ENCODE measurements around the gene CXCL1.
A peak's percentile ranks its signal among the peaks of the same experiment; 100 is the strongest.
"Not testable (repeated sequence)": the region's sequence is repeated elsewhere in the genome, so short reads cannot be mapped to it uniquely, and the experiment has no call there.

The CXCL1 gene

GRCh38 chr4:73895201-73896175 lies 26.3 kb downstream of the CXCL1 start:
- CTCF ChIA-PET: interaction anchor here (1.4 kb wide), 1 partner anchor 233 kb away, joined by 3 read pairs; no protein-coding TSS in a partner anchor
- no peak overlapping the region for H3K4me3 ChIP-seq (ENCODE audit: low read depth, low read length)
- POLR2A ChIA-PET: interaction anchor here (0.7 kb wide), 1 partner anchor 204 kb away, joined by 4 read pairs; no protein-coding TSS in a partner anchor
- no peak for DNase-seq (ENCODE audit: low read depth, low spot score)
- no peak for TF ChIP-seq CTCF (IDR thresholded peaks at IDR 0.05; ENCODE audit: insufficient read depth, low read length, missing control alignments)

- CTCF ChIA-PET: interaction anchor here (0.9 to 1.0 kb wide), 2 partner anchors 21 to 167 kb away, joined by 3 read pairs; no protein-coding TSS in a partner anchor
- H3K4me3 ChIP-seq (ENCODE audit: low read depth, low read length): no peak overlapping the region
- POLR2A ChIA-PET: interaction anchor here (1.0 kb wide), 1 partner anchor 20 kb away, joined by 4 read pairs; no protein-coding TSS in a partner anchor
- no peak for TF ChIP-seq CTCF (IDR thresholded peaks at IDR 0.05; ENCODE audit: insufficient read depth, low read length, missing control alignments)
- no peak for DNase-seq (ENCODE audit: low read depth, low spot score)
These were observed 27.2 kb downstream of the CXCL1 start for GRCh38 chr4:73896416-73896815.

GRCh38 chr4:73897380-73898136 lies 28.4 kb downstream of the CXCL1 start:
- ChIA-PET CTCF (interaction anchor here (0.9 to 1.0 kb wide), 2 partner anchors 20 to 168 kb away, joined by 3 read pairs; no protein-coding TSS in a partner anchor), POLR2A (interaction anchor here (0.7 to 1.0 kb wide), 2 partner anchors 19 to 22 kb away, joined by 3 to 4 read pairs; no protein-coding TSS in a partner anchor)
- peak; percentile 82 for DNase-seq (ENCODE audit: low read depth, low spot score)
- no peak overlapping the region for H3K4me3 ChIP-seq (ENCODE audit: low read depth, low read length)
- TF ChIP-seq CTCF (IDR thresholded peaks at IDR 0.05; ENCODE audit: insufficient read depth, low read length, missing control alignments): no peak

GRCh38 chr4:73899338-73899737 lies 30.1 kb downstream of the CXCL1 start:
- CTCF ChIA-PET: interaction anchor here (1.2 kb wide), 1 partner anchor 234 kb away, joined by 3 read pairs; no protein-coding TSS in a partner anchor
- H3K4me3 ChIP-seq (ENCODE audit: low read depth, low read length); POLR2A ChIA-PET; DNase-seq (ENCODE audit: low read depth, low spot score): not testable (repeated sequence)

GRCh38 chr4:73901031-73901430 lies 31.8 kb downstream of the CXCL1 start:
- TF ChIP-seq CTCF (IDR thresholded peaks at IDR 0.05; ENCODE audit: insufficient read depth, low read length, missing control alignments): no peak
- CTCF ChIA-PET: interaction anchor here (1.1 to 3.3 kb wide), 4 partner anchors 16 to 239 kb away, joined by 4 to 13 read pairs (median 5); no protein-coding TSS in a partner anchor
- no peak for DNase-seq (ENCODE audit: low read depth, low spot score)

GRCh38 chr4:73902038-73902637 lies 32.9 kb downstream of the CXCL1 start:
- no peak for DNase-seq (ENCODE audit: low read depth, low spot score)
- ChIA-PET CTCF (interaction anchor here (1.0 to 3.3 kb wide), 7 partner anchors 9 to 240 kb away, joined by 3 to 13 read pairs (median 4); no protein-coding TSS in a partner anchor), POLR2A (no interaction called here)
- H3K4me3 ChIP-seq (ENCODE audit: low read depth, low read length): no peak overlapping the region
- TF ChIP-seq CTCF (IDR thresholded peaks at IDR 0.05; ENCODE audit: insufficient read depth, low read length, missing control alignments): no peak

More at GRCh38 chr4:73901031-73901430, 31.8 kb downstream of the CXCL1 start:
- H3K4me3 ChIP-seq (ENCODE audit: low read depth, low read length): no peak overlapping the region
- POLR2A ChIA-PET: no interaction called here
